Endodermal cell (in vitro differentiated cells): Measurements from ENCODE around the gene PCA3. TPM values are rescaled to one million over a fixed set of nuclear protein-coding genes. Genes with fewer than 3 reads are reported as not detected.

Experiments
- DNase-seq: peaks from one replicate; pipeline ENCODE4 v3.0.0-alpha.2; 2017
- H3K27ac ChIP-seq: 2 replicates; pipeline ENCODE4 v1.5.1; 2013; ENCODE audit warnings: mild to moderate bottlenecking, low read depth, low read length, moderate library complexity
- H3K27me3 ChIP-seq: 2 replicates; pipeline ENCODE4 v1.6.1; 2013; ENCODE audit warnings: mild to moderate bottlenecking, low read length, moderate library complexity; ENCODE audit not compliant: insufficient read depth, control insufficient read depth, poor library complexity, severe bottlenecking
- H3K36me3 ChIP-seq: 2 replicates; pipeline ENCODE4 v1.7.0; 2013; ENCODE audit warnings: mild to moderate bottlenecking, low read length, moderate library complexity; ENCODE audit not compliant: control insufficient read depth, insufficient read depth
- H3K4me1 ChIP-seq: one replicate; pipeline ENCODE4 v1.7.0; 2013; ENCODE audit warnings: low read length; ENCODE audit not compliant: control insufficient read depth, insufficient read depth
- H3K4me3 ChIP-seq: 2 replicates; pipeline ENCODE4 v1.5.1; 2013; ENCODE audit warnings: mild to moderate bottlenecking, low read length, moderate library complexity
- H3K9ac ChIP-seq: 2 replicates; pipeline ENCODE4 v1.6.1; 2013; ENCODE audit warnings: mild to moderate bottlenecking, low read length, moderate library complexity; ENCODE audit not compliant: poor library complexity, severe bottlenecking; ENCODE audit errors: extremely low read depth
- H3K9me3 ChIP-seq: 2 replicates; pipeline ENCODE4 v1.6.1; 2013; ENCODE audit warnings: mild to moderate bottlenecking, low read length, moderate library complexity; ENCODE audit not compliant: control insufficient read depth
- H3K27ac Mint-ChIP-seq: 2 replicates; pipeline ENCODE4 v1.8.0; 2020; ENCODE audit warnings: mixed read lengths
- H3K27me3 Mint-ChIP-seq: 2 replicates; pipeline ENCODE4 v1.8.0; 2021; ENCODE audit warnings: mild to moderate bottlenecking, mixed read lengths; ENCODE audit not compliant: insufficient read depth
- H3K36me3 Mint-ChIP-seq: 2 replicates; pipeline ENCODE4 v1.8.0; 2020; ENCODE audit warnings: low read depth, mixed read lengths
- H3K4me1 Mint-ChIP-seq: 2 replicates; pipeline ENCODE4 v1.8.0; 2020; ENCODE audit warnings: mixed read lengths
- H3K4me3 Mint-ChIP-seq: 2 replicates; pipeline ENCODE4 v1.8.0; 2020; ENCODE audit warnings: mild to moderate bottlenecking, moderate library complexity, mixed read lengths
- H3K9me3 Mint-ChIP-seq: 2 replicates; pipeline ENCODE4 v1.8.0; 2020; ENCODE audit warnings: mild to moderate bottlenecking, mixed read lengths
- WGBS, 2 experiments: methylation state at CpG; one replicate each; pipeline versions ENCODE4 v1.1.5 to v1.1.7; 2013; ENCODE audit warnings: missing lambda C conversion rate in 2 of 2, mixed read lengths in 1 of 2; ENCODE audit not compliant: insufficient coverage in 1 of 2, insufficient read length in 1 of 2; 5-methylcytosine and 5-hydroxymethylcytosine counted together
- total RNA-seq, 2 donors: library from RNA; stranded (reverse); fragmentation: NEBNext Ultra II Directional in 1 of 2; extraction: Animal tissue kit (Norgen Biotek cat#: 25700) in 1 of 2; gene quantifications; 2 replicates in 1 of 2; 3 replicates in 1 of 2; pipeline ENCODE4 v1.2.1, GENCODE V29; 2021
- TF ChIP-seq, protein P1 (sequence below): fragments of 200-600 bp; sonication (generic); conservative IDR thresholded peaks from 2 replicates; pipeline ENCODE4 v1.5.0; 2021; ENCODE audit warnings: antibody characterized with exemption, mild to moderate bottlenecking

Gene PCA3
- total RNA-seq, 2 donors from 2014 or later = not detected

- H3K36me3 ChIP-seq = no peaks in the 10 kb centered on the region
Observed at GRCh38 chr9:76744336-76744735, 19.9 kb upstream of the PCA3 start.

GRCh38 chr9:76751001-76751400, 13.2 kb upstream of the PCA3 start:
- Histone ChIP-seq H3K27ac (no peak overlapping the region), H3K9ac (no peak overlapping the region), H3K4me3 (no peak overlapping the region), H3K9me3 (peaks cover 2% of the 10 kb centered on the region), H3K36me3 (no peaks in the 10 kb centered on the region), H3K4me1 (peaks cover 6% of the 10 kb centered on the region), H3K27me3 (no peaks in the 10 kb centered on the region)
- no peak overlapping the region for H3K4me3 Mint-ChIP-seq
- DNase-seq = no peak
- H3K36me3 Mint-ChIP-seq = no peaks in the 10 kb centered on the region
- H3K27me3 Mint-ChIP-seq = peaks cover 2% of the 10 kb centered on the region
- H3K9me3 Mint-ChIP-seq = no peaks in the 10 kb centered on the region
- 94 to 96% methylated on average over 3 of the region's 3 CpGs for WGBS, 2 experiments
- TF ChIP-seq, protein P1, sequence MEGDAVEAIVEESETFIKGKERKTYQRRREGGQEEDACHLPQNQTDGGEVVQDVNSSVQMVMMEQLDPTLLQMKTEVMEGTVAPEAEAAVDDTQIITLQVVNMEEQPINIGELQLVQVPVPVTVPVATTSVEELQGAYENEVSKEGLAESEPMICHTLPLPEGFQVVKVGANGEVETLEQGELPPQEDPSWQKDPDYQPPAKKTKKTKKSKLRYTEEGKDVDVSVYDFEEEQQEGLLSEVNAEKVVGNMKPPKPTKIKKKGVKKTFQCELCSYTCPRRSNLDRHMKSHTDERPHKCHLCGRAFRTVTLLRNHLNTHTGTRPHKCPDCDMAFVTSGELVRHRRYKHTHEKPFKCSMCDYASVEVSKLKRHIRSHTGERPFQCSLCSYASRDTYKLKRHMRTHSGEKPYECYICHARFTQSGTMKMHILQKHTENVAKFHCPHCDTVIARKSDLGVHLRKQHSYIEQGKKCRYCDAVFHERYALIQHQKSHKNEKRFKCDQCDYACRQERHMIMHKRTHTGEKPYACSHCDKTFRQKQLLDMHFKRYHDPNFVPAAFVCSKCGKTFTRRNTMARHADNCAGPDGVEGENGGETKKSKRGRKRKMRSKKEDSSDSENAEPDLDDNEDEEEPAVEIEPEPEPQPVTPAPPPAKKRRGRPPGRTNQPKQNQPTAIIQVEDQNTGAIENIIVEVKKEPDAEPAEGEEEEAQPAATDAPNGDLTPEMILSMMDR = no peak
- peaks cover 14% of the 10 kb centered on the region for H3K4me1 Mint-ChIP-seq
- H3K27ac Mint-ChIP-seq = no peak overlapping the region

More at GRCh38 chr9:76744336-76744735, 19.9 kb upstream of the PCA3 start:
- Histone ChIP-seq H3K27me3 (no peaks in the 10 kb centered on the region), H3K4me3 (no peak overlapping the region), H3K27ac (no peak overlapping the region), H3K4me1 (peaks cover 6% of the 10 kb centered on the region), H3K9me3 (peaks cover 23% of the 10 kb centered on the region), H3K9ac (no peak overlapping the region)
- 71 to 81% methylated on average over 1 to 3 of the region's 3 CpGs for WGBS, 2 experiments
- TF ChIP-seq, protein P1 = no peak
- Mint-ChIP-seq H3K36me3 (no peaks in the 10 kb centered on the region), H3K4me1 (peaks cover 30% of the 10 kb centered on the region), H3K27me3 (peaks cover 4% of the 10 kb centered on the region), H3K4me3 (no peak overlapping the region), H3K27ac (no peak overlapping the region), H3K9me3 (peaks cover 6% of the 10 kb centered on the region)
- DNase-seq = no peak

DNA sequence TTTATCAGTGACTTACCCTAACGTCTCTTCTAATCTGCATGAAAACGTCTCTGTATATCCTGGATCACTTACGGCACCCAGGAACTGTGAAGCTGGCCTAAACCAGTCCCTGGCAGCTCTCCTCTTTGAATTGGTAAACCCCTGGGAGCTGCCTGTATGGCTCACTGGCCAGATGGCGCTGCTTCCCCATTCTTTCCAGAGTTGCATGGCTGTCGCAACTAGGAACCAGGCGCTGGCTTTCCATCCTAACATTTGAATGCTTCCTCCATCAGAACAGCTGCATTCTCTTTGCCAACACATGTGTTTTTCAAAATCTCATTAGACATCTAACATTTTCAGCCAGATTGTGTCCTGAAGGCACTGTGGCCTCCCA, 8.0 kb upstream of the PCA3 start:
- Histone ChIP-seq H3K27ac (no peak overlapping the region), H3K36me3 (no peaks in the 10 kb centered on the region), H3K9ac (no peak overlapping the region), H3K4me3 (no peak overlapping the region), H3K9me3 (no peaks in the 10 kb centered on the region), H3K4me1 (no peaks in the 10 kb centered on the region), H3K27me3 (no peaks in the 10 kb centered on the region)
- peak; percentile 80 for DNase-seq
- no peaks in the 10 kb centered on the region for H3K9me3 Mint-ChIP-seq
- H3K4me3 Mint-ChIP-seq = no peak overlapping the region
- no peaks in the 10 kb centered on the region for H3K4me1 Mint-ChIP-seq
- 69 to 72% methylated on average over 6 of the region's 6 CpGs for WGBS, 2 experiments
- H3K27me3 Mint-ChIP-seq = no peaks in the 10 kb centered on the region
- no peak overlapping the region for H3K27ac Mint-ChIP-seq
- H3K36me3 Mint-ChIP-seq = no peaks in the 10 kb centered on the region
- TF ChIP-seq, protein P1 = peak; percentile 70
